ENCODE data around the gene FFAR4.

DNA sequence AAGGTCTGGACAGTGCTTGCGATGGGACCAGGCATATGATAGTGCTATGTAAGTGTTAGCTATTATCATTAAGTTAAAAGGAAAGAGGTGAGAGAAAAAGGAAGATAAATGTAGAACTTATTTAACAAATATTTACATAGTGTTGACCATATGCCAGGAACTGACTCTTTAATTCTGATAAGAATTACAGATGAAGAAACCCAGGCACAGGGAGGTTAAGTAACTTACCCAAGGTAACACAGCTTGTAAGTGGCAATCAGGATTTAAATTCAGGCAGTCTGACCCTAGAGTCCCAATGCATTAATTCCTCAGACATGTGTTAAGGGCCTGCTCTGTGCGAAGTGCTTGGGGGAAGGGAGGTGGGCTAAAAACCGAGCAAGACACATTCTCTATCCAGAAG lies 11.1 kb downstream of the FFAR4 start:
- TF ChIP-seq, protein P1, sequence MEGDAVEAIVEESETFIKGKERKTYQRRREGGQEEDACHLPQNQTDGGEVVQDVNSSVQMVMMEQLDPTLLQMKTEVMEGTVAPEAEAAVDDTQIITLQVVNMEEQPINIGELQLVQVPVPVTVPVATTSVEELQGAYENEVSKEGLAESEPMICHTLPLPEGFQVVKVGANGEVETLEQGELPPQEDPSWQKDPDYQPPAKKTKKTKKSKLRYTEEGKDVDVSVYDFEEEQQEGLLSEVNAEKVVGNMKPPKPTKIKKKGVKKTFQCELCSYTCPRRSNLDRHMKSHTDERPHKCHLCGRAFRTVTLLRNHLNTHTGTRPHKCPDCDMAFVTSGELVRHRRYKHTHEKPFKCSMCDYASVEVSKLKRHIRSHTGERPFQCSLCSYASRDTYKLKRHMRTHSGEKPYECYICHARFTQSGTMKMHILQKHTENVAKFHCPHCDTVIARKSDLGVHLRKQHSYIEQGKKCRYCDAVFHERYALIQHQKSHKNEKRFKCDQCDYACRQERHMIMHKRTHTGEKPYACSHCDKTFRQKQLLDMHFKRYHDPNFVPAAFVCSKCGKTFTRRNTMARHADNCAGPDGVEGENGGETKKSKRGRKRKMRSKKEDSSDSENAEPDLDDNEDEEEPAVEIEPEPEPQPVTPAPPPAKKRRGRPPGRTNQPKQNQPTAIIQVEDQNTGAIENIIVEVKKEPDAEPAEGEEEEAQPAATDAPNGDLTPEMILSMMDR (conservative IDR thresholded peaks at IDR 0.05; ENCODE audit: low read depth, low read length) = no peak
- no peak for TF ChIP-seq EZH2 (IDR thresholded peaks at IDR 0.05; ENCODE audit: borderline replicate concordance, low read depth, low read length, poor library complexity, severe bottlenecking)

All from A673 (cell line).